ENCODE data around the gene FGF22. TPM values are rescaled to one million over a fixed set of nuclear protein-coding genes. Genes with fewer than 3 reads are reported as not detected.
"Not testable (repeated sequence)": the region's sequence is repeated elsewhere in the genome, so short reads cannot be mapped to it uniquely, and the experiment has no call there.

FGF22 gene
- polyA plus RNA-seq, 1 donor = 0.24 TPM

- Histone ChIP-seq H3K27me3 (ENCODE audit: control insufficient read depth, insufficient read depth, low read length) (peaks cover 43% of the 10 kb centered on the region), H3K9me3 (ENCODE audit: control insufficient read depth, low read depth, low read length) (peaks cover 15% of the 10 kb centered on the region)
- WGBS (ENCODE audit: insufficient coverage, low lambda C conversion rate) = no CpG with 5 or more reads among the region's 16 CpGs
These were observed 43.4 kb upstream of the FGF22 start for GRCh38 chr19:596263-596655.

GRCh38 chr19:597406-598315 is 42.0 kb upstream of the FGF22 start:
- Histone ChIP-seq H3K36me3 (ENCODE audit: control insufficient read depth, insufficient read depth, low read length) (no peaks in the 10 kb centered on the region), H3K27ac (ENCODE audit: low read length) (no peak overlapping the region), H3K27me3 (ENCODE audit: control insufficient read depth, insufficient read depth, low read length) (peaks cover 29% of the 10 kb centered on the region), H3K4me3 (ENCODE audit: low read length) (no peak overlapping the region), H3K9me3 (ENCODE audit: control insufficient read depth, low read depth, low read length) (peaks cover 19% of the 10 kb centered on the region), H3K4me1 (ENCODE audit: control insufficient read depth, insufficient read depth, low read length) (no peaks in the 10 kb centered on the region)
- WGBS (ENCODE audit: insufficient coverage, low lambda C conversion rate) = 62% methylated on average over 2 of the region's 18 CpGs
- DNase-seq = no peak

More at GRCh38 chr19:596263-596655, 43.4 kb upstream of the FGF22 start:
- Histone ChIP-seq H3K27ac (ENCODE audit: low read length) (no peak overlapping the region), H3K4me1 (ENCODE audit: control insufficient read depth, insufficient read depth, low read length) (no peaks in the 10 kb centered on the region), H3K36me3 (ENCODE audit: control insufficient read depth, insufficient read depth, low read length) (no peaks in the 10 kb centered on the region), H3K4me3 (ENCODE audit: low read length) (no peak overlapping the region)
- DNase-seq = no peak

GRCh38 chr19:601310-601709 is 38.4 kb upstream of the FGF22 start:
- no peaks in the 10 kb centered on the region for H3K36me3 ChIP-seq (ENCODE audit: control insufficient read depth, insufficient read depth, low read length)
- H3K9me3 ChIP-seq (ENCODE audit: control insufficient read depth, low read depth, low read length) = peaks cover 22% of the 10 kb centered on the region
- WGBS (ENCODE audit: insufficient coverage, low lambda C conversion rate) = 100% methylated on average over 1 of the region's 28 CpGs
- H3K27me3 ChIP-seq (ENCODE audit: control insufficient read depth, insufficient read depth, low read length) = peaks cover 4% of the 10 kb centered on the region
- no peaks in the 10 kb centered on the region for H3K4me1 ChIP-seq (ENCODE audit: control insufficient read depth, insufficient read depth, low read length)
- no peak for DNase-seq
- no peak overlapping the region for H3K27ac ChIP-seq (ENCODE audit: low read length)
- no peak overlapping the region for H3K4me3 ChIP-seq (ENCODE audit: low read length)

GRCh38 chr19:601790-602189 is 37.9 kb upstream of the FGF22 start:
- Histone ChIP-seq H3K4me1 (ENCODE audit: control insufficient read depth, insufficient read depth, low read length) (no peaks in the 10 kb centered on the region), H3K9me3 (ENCODE audit: control insufficient read depth, low read depth, low read length) (peaks cover 22% of the 10 kb centered on the region), H3K27ac (ENCODE audit: low read length) (no peak overlapping the region), H3K4me3 (ENCODE audit: low read length) (no peak overlapping the region), H3K36me3 (ENCODE audit: control insufficient read depth, insufficient read depth, low read length) (no peaks in the 10 kb centered on the region), H3K27me3 (ENCODE audit: control insufficient read depth, insufficient read depth, low read length) (peaks cover 3% of the 10 kb centered on the region)
- DNase-seq = no peak
- WGBS (ENCODE audit: insufficient coverage, low lambda C conversion rate) = no CpG with 5 or more reads among the region's 25 CpGs

- DNase-seq = no peak
- no peaks in the 10 kb centered on the region for H3K4me1 ChIP-seq (ENCODE audit: control insufficient read depth, insufficient read depth, low read length)
- WGBS (ENCODE audit: insufficient coverage, low lambda C conversion rate) = no CpG with 5 or more reads among the region's 35 CpGs
- H3K36me3 ChIP-seq (ENCODE audit: control insufficient read depth, insufficient read depth, low read length) = no peaks in the 10 kb centered on the region
- H3K9me3 ChIP-seq (ENCODE audit: control insufficient read depth, low read depth, low read length) = peaks cover 21% of the 10 kb centered on the region
- H3K27ac ChIP-seq (ENCODE audit: low read length) = no peak overlapping the region
- no peak overlapping the region for H3K4me3 ChIP-seq (ENCODE audit: low read length)
- H3K27me3 ChIP-seq (ENCODE audit: control insufficient read depth, insufficient read depth, low read length) = no peaks in the 10 kb centered on the region
These were observed 37.0 kb upstream of the FGF22 start for GRCh38 chr19:602391-603301.

- not testable (repeated sequence) for H3K27ac ChIP-seq (ENCODE audit: low read length); H3K4me3 ChIP-seq (ENCODE audit: low read length); H3K27me3 ChIP-seq (ENCODE audit: control insufficient read depth, insufficient read depth, low read length); DNase-seq; H3K4me1 ChIP-seq (ENCODE audit: control insufficient read depth, insufficient read depth, low read length); H3K36me3 ChIP-seq (ENCODE audit: control insufficient read depth, insufficient read depth, low read length)
- WGBS (ENCODE audit: insufficient coverage, low lambda C conversion rate) = no CpG with 5 or more reads among the region's 13 CpGs
- peaks cover 20% of the 10 kb centered on the region for H3K9me3 ChIP-seq (ENCODE audit: control insufficient read depth, low read depth, low read length)
These were observed 36.4 kb upstream of the FGF22 start for GRCh38 chr19:603302-603639.

- not testable (repeated sequence) for H3K27me3 ChIP-seq (ENCODE audit: control insufficient read depth, insufficient read depth, low read length); H3K4me1 ChIP-seq (ENCODE audit: control insufficient read depth, insufficient read depth, low read length); H3K27ac ChIP-seq (ENCODE audit: low read length); H3K36me3 ChIP-seq (ENCODE audit: control insufficient read depth, insufficient read depth, low read length); H3K4me3 ChIP-seq (ENCODE audit: low read length); DNase-seq
- WGBS (ENCODE audit: insufficient coverage, low lambda C conversion rate) = no CpG with 5 or more reads among the region's 20 CpGs
- peaks cover 20% of the 10 kb centered on the region for H3K9me3 ChIP-seq (ENCODE audit: control insufficient read depth, low read depth, low read length)
These were observed 35.9 kb upstream of the FGF22 start for GRCh38 chr19:603779-604178.

- H3K4me3 ChIP-seq (ENCODE audit: low read length) = no peak overlapping the region
- H3K9me3 ChIP-seq (ENCODE audit: control insufficient read depth, low read depth, low read length) = peaks cover 20% of the 10 kb centered on the region
- H3K4me1 ChIP-seq (ENCODE audit: control insufficient read depth, insufficient read depth, low read length) = no peaks in the 10 kb centered on the region
- H3K27ac ChIP-seq (ENCODE audit: low read length) = no peak overlapping the region
- WGBS (ENCODE audit: insufficient coverage, low lambda C conversion rate) = no CpG with 5 or more reads among the region's 11 CpGs
- DNase-seq = no peak
- no peaks in the 10 kb centered on the region for H3K27me3 ChIP-seq (ENCODE audit: control insufficient read depth, insufficient read depth, low read length)
- H3K36me3 ChIP-seq (ENCODE audit: control insufficient read depth, insufficient read depth, low read length) = no peaks in the 10 kb centered on the region
These were observed 35.3 kb upstream of the FGF22 start for GRCh38 chr19:604355-604754.

GRCh38 chr19:605061-605971 is 34.4 kb upstream of the FGF22 start:
- not testable (repeated sequence) for H3K27ac ChIP-seq (ENCODE audit: low read length); H3K4me1 ChIP-seq (ENCODE audit: control insufficient read depth, insufficient read depth, low read length); H3K27me3 ChIP-seq (ENCODE audit: control insufficient read depth, insufficient read depth, low read length); H3K4me3 ChIP-seq (ENCODE audit: low read length); DNase-seq; H3K36me3 ChIP-seq (ENCODE audit: control insufficient read depth, insufficient read depth, low read length)
- WGBS (ENCODE audit: insufficient coverage, low lambda C conversion rate) = no CpG with 5 or more reads among the region's 34 CpGs
- peaks cover 20% of the 10 kb centered on the region for H3K9me3 ChIP-seq (ENCODE audit: control insufficient read depth, low read depth, low read length)
